Body of pancreas (tissue), 4 donors: ENCODE data around the gene AK4. TPM values are rescaled to one million over a fixed set of nuclear protein-coding genes. Genes with fewer than 3 reads are reported as not detected.

Experiments
- ATAC-seq: fragments of 150-250 bp; one replicate; pipeline ENCODE4 v1.9.1; 2016
- DNase-seq, 4 donors: peaks; one replicate each; pipeline ENCODE4 v3.0.0-alpha.2; 2019
- H3K27ac ChIP-seq, 4 donors: fragments of 200-600 bp; sonication (generic); 1 replicate in 3 of 4; 2 replicates in 1 of 4; pipeline versions ENCODE4 v1.5.1 to v1.6.1; 2016 to 2019; ENCODE audit warnings: mild to moderate bottlenecking in 1 of 4, mixed read lengths in 1 of 4, moderate library complexity in 1 of 4
- H3K27me3 ChIP-seq, 2 donors: fragments of 200-600 bp; sonication (generic); one replicate each; pipeline ENCODE4 v1.6.0; 2016; ENCODE audit warnings: mild to moderate bottlenecking in 1 of 2
- H3K36me3 ChIP-seq, 2 donors: fragments of 200-600 bp; sonication (generic); replicated peaks in 1 of 2; 2 replicates each; pipeline ENCODE4 v1.5.1; 2016; ENCODE audit warnings: low read depth in 2 of 2; ENCODE audit not compliant: insufficient read depth in 1 of 2
- H3K4me1 ChIP-seq: fragments of 200-600 bp; sonication (generic); one replicate; pipeline ENCODE4 v1.6.0; 2016
- H3K4me3 ChIP-seq, 2 donors: fragments of 200-600 bp; sonication (generic); 1 replicate in 1 of 2; 2 replicates in 1 of 2; pipeline ENCODE4 v1.5.1; 2016 to 2019
- H3K9me3 ChIP-seq, 3 donors: fragments of 200-600 bp; sonication (generic); 1 replicate in 2 of 3; 2 replicates in 1 of 3; pipeline ENCODE4 v1.5.1; 2016
- POLR2A ChIP-seq, 3 donors: fragments of 450-650 bp; IDR thresholded peaks; one replicate each; pipeline ENCODE4 v1.6.1; 2016; ENCODE audit warnings: antibody characterized with exemption in 3 of 3, mild to moderate bottlenecking in 2 of 3
- WGBS, 2 donors: methylation state at CpG; one replicate each; pipeline ENCODE4 v1.1.5; 2017; 5-methylcytosine and 5-hydroxymethylcytosine counted together
- intact Hi-C: fragments of 100-400 bp; cut with DNase I; formaldehyde crosslinking; loops from one replicate; pipeline ENCODE4 v1.15.1; 2023
- total RNA-seq, 2 donors: library from RNA; depleted of rRNA; stranded (reverse); fragments of >200 nt; gene quantifications; one replicate each; pipeline ENCODE4 v1.1.0, GENCODE V29; 2016
- TF ChIP-seq, protein P1 (sequence below), 7 experiments: fragments of 450-650 bp in 4 of 7; fragments of 200-600 bp in 3 of 7; sonication (generic) in 3 of 7; IDR thresholded peaks; one replicate each; pipeline ENCODE4 v1.5.1; 2016 to 2019; ENCODE audit warnings: antibody characterized with exemption in 7 of 7

AK4 gene
- total RNA-seq, 2 donors from 2014 or later: 8.8 to 20.4 TPM

DNA sequence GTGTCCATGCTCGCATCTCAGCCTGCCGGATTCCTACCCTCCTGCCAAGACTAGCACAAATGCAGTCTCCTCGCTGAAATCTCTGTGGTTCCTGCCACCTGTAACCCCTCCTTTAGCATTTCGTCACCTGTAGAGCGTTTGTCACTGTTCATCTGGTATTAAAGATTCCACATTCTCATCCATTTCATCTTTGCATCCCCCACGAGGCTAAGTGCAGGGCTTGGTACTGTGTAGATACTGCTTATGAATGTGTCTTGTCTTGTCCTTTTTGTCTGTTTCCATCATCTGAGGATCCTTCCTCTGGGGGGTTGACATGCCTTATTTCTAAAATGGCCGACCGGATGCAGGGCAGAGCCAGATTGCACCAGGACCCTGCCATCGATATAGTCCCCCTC, 107.7 kb downstream of the AK4 start:
- peaks cover 14% of the 10 kb centered on the region for H3K4me1 ChIP-seq
- ATAC-seq (no peak), DNase-seq (no peak)
- no peaks in the 10 kb centered on the region for H3K27me3 ChIP-seq
- intact Hi-C loops: no loop called here
- TF ChIP-seq, protein P1, sequence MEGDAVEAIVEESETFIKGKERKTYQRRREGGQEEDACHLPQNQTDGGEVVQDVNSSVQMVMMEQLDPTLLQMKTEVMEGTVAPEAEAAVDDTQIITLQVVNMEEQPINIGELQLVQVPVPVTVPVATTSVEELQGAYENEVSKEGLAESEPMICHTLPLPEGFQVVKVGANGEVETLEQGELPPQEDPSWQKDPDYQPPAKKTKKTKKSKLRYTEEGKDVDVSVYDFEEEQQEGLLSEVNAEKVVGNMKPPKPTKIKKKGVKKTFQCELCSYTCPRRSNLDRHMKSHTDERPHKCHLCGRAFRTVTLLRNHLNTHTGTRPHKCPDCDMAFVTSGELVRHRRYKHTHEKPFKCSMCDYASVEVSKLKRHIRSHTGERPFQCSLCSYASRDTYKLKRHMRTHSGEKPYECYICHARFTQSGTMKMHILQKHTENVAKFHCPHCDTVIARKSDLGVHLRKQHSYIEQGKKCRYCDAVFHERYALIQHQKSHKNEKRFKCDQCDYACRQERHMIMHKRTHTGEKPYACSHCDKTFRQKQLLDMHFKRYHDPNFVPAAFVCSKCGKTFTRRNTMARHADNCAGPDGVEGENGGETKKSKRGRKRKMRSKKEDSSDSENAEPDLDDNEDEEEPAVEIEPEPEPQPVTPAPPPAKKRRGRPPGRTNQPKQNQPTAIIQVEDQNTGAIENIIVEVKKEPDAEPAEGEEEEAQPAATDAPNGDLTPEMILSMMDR (IDR thresholded peaks at IDR 0.05): no peak
- TF ChIP-seq POLR2A (IDR thresholded peaks at IDR 0.05): no peak
- H3K27ac ChIP-seq: no peak overlapping the region
- 70 to 78% methylated on average over 9 of the region's 9 CpGs for WGBS, 2 donors
- H3K9me3 ChIP-seq: no peaks in the 10 kb centered on the region
- no peaks in the 10 kb centered on the region for H3K36me3 ChIP-seq
- no peak overlapping the region for H3K4me3 ChIP-seq

DNA sequence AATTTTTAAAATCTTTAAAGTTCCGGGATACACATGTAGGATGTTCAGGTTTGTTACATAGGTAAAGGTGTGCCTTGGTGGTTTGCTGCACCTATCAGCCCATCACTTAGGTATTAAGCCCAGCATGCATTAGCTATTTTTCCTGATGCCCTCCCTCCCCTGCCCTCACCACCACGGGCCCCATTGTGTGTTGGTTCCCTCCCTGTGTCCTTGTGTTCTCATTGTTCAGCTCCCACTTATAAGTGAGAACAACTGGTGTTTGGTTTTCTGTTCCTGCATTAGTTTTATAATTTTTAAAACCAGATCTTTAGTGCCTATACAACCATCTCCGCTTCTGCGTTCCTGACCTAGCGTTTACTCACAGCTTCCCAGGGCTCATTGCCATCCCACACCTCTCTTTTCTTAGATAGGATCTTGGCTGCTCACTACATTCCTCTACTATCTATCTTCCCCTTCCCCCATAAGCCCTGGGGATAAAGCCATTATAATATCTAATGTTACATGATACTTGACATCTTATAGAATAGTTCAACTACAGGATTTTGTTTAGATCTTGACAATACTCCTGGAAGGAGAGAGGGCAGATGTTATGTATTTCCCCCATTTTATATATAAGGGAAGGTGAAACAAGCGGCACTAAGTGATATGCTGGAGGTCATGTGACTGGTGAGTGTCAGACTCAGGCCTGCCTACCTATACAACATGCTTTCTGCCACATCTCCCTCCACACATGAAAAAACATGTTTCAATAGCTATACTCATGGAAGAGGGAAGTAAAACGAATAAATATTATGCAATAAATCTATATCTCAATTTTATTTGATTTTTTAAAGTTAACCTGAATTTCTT, 109.1 kb downstream of the AK4 start:
- no peaks in the 10 kb centered on the region for H3K36me3 ChIP-seq
- DNase-seq: no peak
- no peak for TF ChIP-seq POLR2A (IDR thresholded peaks at IDR 0.05)
- TF ChIP-seq, protein P1 (IDR thresholded peaks at IDR 0.05): no peak
- no peaks in the 10 kb centered on the region for H3K27me3 ChIP-seq
- WGBS, 2 donors: 85 to 93% methylated on average over 7 of the region's 7 CpGs
- H3K9me3 ChIP-seq: no peaks in the 10 kb centered on the region
- H3K27ac ChIP-seq: no peak overlapping the region
- no peak overlapping the region for H3K4me3 ChIP-seq
- no peak for ATAC-seq
- H3K4me1 ChIP-seq: peaks cover 14% of the 10 kb centered on the region
- intact Hi-C loops: no loop called here

DNA sequence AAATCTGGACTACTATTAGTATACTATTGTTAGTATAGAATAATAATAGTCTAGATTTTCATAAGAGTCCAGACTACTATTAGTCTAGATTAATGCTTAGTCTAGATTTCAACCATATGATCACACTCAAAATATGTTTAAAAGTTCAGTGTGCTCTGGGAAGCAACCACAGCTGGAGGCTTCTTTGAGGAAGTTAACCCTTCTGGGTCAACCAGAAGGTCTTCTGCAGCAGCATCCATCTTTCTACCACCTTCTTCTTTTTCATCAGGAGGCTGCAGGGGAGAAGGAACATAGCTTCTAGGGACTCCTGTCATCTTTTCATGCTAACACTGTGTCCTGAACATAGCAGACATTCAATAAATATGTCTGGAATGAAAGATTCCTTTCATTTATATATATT, 110.1 kb downstream of the AK4 start:
- intact Hi-C loops: no loop called here
- TF ChIP-seq POLR2A (IDR thresholded peaks at IDR 0.05): no peak
- TF ChIP-seq, protein P1 (IDR thresholded peaks at IDR 0.05): no peak

DNA sequence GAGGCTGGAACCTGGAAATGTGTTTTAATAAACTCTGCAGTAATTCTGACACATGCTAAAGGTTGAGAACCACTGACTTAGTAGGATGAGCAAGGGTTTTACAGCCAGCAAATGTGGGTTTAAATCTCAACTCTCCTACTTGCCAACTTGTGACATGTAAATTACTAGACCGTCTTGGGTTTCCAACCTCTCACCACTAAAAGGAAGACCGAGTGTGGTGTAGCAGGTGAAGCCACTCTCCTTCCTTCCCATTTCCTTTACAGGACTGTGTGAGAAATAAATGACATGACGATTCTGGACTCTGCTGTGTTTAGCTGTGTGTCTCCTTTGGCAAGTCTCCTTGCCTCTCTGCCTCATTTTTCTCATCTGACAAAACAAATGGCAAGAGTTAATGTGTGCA, 111.8 kb downstream of the AK4 start:
- 46 to 73% methylated on average over 3 of the region's 3 CpGs for WGBS, 2 donors
- ATAC-seq (no peak), DNase-seq (no peak)
- intact Hi-C loops: no loop called here
- Histone ChIP-seq H3K4me1 (peaks cover 10% of the 10 kb centered on the region), H3K36me3 (no peaks in the 10 kb centered on the region), H3K27ac (no peak overlapping the region), H3K9me3 (no peaks in the 10 kb centered on the region), H3K27me3 (no peaks in the 10 kb centered on the region), H3K4me3 (no peak overlapping the region)
- TF ChIP-seq, protein P1 (IDR thresholded peaks at IDR 0.05): no peak
- TF ChIP-seq POLR2A (IDR thresholded peaks at IDR 0.05): no peak

More for the DNA sequence above, 110.1 kb downstream of the AK4 start:
- no peak overlapping the region for H3K27ac ChIP-seq
- no peaks in the 10 kb centered on the region for H3K36me3 ChIP-seq
- no peaks in the 10 kb centered on the region for H3K27me3 ChIP-seq
- no peak overlapping the region for H3K4me3 ChIP-seq
- H3K9me3 ChIP-seq: no peaks in the 10 kb centered on the region
- DNase-seq (no peak), ATAC-seq (no peak)
- peaks cover 14% of the 10 kb centered on the region for H3K4me1 ChIP-seq
